SU-DHL-6 (cell line): ENCODE data around the gene ARHGEF3.

Experiments
- H2AFZ ChIP-seq: fragments of 200-600 bp; sonication (generic); 2 replicates; pipeline ENCODE4 v1.6.1; 2014; ENCODE audit warnings: low read depth, mild to moderate bottlenecking, moderate library complexity, mixed read lengths, antibody characterized with exemption, low read length; ENCODE audit not compliant: severe bottlenecking
- H3F3A ChIP-seq: fragments of 200-600 bp; shearing (Covaris generic); 2 replicates; pipeline ENCODE4 v1.6.0; 2016; ENCODE audit warnings: antibody characterized with exemption, mild to moderate bottlenecking; ENCODE audit not compliant: insufficient read depth
- H3K27ac ChIP-seq: fragments of 200-600 bp; sonication (generic); 2 replicates; pipeline ENCODE4 v1.5.1; 2016; ENCODE audit warnings: low read depth, mild to moderate bottlenecking, low read length, moderate library complexity, mixed read lengths
- H3K27me3 ChIP-seq: fragments of 200-600 bp; sonication (generic), shearing (Covaris generic); 2 replicates; pipeline ENCODE4 v1.6.0; 2014; ENCODE audit warnings: mild to moderate bottlenecking, low read length
- H3K36me3 ChIP-seq: fragments of 200-600 bp; sonication (generic); 2 replicates; pipeline ENCODE4 v1.6.1; 2014; ENCODE audit warnings: mild to moderate bottlenecking, low read length, mixed read lengths
- H3K4me2 ChIP-seq: fragments of 300-600, 200-600 bp; shearing (Covaris generic), sonication (generic); 2 replicates; pipeline ENCODE4 v1.6.0; 2014; ENCODE audit warnings: low read length, low read depth, mild to moderate bottlenecking; ENCODE audit not compliant: poor library complexity, severe bottlenecking
- H3K4me3 ChIP-seq: fragments of 200-600 bp; sonication (generic); 2 replicates; pipeline ENCODE4 v1.5.1; 2014; ENCODE audit warnings: antibody characterized with exemption, low read length, mild to moderate bottlenecking, mixed read lengths; ENCODE audit not compliant: insufficient read depth, poor library complexity, severe bottlenecking
- H3K79me2 ChIP-seq: fragments of 200-600 bp; sonication (generic); 2 replicates; pipeline ENCODE4 v1.6.1; 2014; ENCODE audit warnings: mild to moderate bottlenecking, low read length, moderate library complexity; ENCODE audit not compliant: insufficient read depth
- H3K9ac ChIP-seq: fragments of 200-600 bp; sonication (generic); 2 replicates; pipeline ENCODE4 v1.7.0; 2014; ENCODE audit warnings: mild to moderate bottlenecking, low read length
- H3K9me2 ChIP-seq: fragments of 200-600 bp; sonication (generic); replicated peaks from 2 replicates; pipeline ENCODE4 v1.6.1; 2014; ENCODE audit warnings: low read length; ENCODE audit not compliant: insufficient read depth
- H3K9me3 ChIP-seq: fragments of 200-600 bp; sonication (generic); 2 replicates; pipeline ENCODE4 v1.6.1; 2014; ENCODE audit warnings: low read length, mixed read lengths; ENCODE audit not compliant: insufficient read depth
- H4K20me1 ChIP-seq: fragments of 200-600 bp; sonication (generic); 2 replicates; pipeline ENCODE4 v1.6.1; 2014; ENCODE audit warnings: low read depth, mild to moderate bottlenecking, antibody characterized with exemption, low read length, moderate library complexity, mixed read lengths
- EZH2phosphoT487 ChIP-seq: fragments of 200-600 bp; sonication (generic), shearing (Covaris generic); conservative IDR thresholded peaks from 2 replicates; pipeline ENCODE4 v1.6.1; 2018; ENCODE audit warnings: mild to moderate bottlenecking, antibody characterized with exemption, low read length, moderate library complexity, mixed read lengths
- TF ChIP-seq, protein P1 (sequence below): fragments of 200-600 bp; sonication (generic); IDR thresholded peaks from one replicate; pipeline ENCODE4 v1.5.1; 2017; ENCODE audit warnings: antibody characterized with exemption, mild to moderate bottlenecking, low read length, moderate library complexity; ENCODE audit not compliant: insufficient read depth, poor library complexity, severe bottlenecking

The ARHGEF3 gene

DNA sequence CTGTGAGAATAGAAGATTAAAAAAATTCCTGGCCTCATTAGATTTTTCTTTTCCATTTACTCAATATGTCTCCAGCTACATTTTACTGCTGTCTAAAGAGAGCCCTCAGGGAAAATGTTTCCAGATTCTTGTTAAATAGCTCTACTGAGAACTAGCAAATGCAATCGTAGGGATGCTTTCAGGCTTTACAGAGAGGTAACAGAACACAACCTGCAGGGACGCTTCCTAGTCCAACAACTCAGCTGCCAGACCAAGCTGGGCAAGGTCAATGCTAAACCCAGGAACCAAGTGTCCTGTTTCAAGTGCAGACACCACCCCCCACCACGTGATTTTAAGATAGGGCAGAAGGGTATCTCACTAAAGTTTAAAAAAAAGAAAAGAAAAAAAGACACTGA, 25.2 kb downstream of the ARHGEF3 start:
- Histone ChIP-seq H3K27ac (no peak overlapping the region), H3K9ac (no peak overlapping the region), H3F3A (no peaks in the 10 kb centered on the region), H3K4me2 (no peak overlapping the region), H3K4me3 (no peak overlapping the region), H3K27me3 (no peaks in the 10 kb centered on the region), H3K9me3 (no peaks in the 10 kb centered on the region), H3K9me2 (no peaks in the 10 kb centered on the region), H3K79me2 (no peaks in the 10 kb centered on the region), H2AFZ (no peak overlapping the region), H3K36me3 (no peaks in the 10 kb centered on the region), H4K20me1 (no peaks in the 10 kb centered on the region)
- no peak for TF ChIP-seq EZH2phosphoT487
- TF ChIP-seq, protein P1, sequence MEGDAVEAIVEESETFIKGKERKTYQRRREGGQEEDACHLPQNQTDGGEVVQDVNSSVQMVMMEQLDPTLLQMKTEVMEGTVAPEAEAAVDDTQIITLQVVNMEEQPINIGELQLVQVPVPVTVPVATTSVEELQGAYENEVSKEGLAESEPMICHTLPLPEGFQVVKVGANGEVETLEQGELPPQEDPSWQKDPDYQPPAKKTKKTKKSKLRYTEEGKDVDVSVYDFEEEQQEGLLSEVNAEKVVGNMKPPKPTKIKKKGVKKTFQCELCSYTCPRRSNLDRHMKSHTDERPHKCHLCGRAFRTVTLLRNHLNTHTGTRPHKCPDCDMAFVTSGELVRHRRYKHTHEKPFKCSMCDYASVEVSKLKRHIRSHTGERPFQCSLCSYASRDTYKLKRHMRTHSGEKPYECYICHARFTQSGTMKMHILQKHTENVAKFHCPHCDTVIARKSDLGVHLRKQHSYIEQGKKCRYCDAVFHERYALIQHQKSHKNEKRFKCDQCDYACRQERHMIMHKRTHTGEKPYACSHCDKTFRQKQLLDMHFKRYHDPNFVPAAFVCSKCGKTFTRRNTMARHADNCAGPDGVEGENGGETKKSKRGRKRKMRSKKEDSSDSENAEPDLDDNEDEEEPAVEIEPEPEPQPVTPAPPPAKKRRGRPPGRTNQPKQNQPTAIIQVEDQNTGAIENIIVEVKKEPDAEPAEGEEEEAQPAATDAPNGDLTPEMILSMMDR, result no peak

DNA sequence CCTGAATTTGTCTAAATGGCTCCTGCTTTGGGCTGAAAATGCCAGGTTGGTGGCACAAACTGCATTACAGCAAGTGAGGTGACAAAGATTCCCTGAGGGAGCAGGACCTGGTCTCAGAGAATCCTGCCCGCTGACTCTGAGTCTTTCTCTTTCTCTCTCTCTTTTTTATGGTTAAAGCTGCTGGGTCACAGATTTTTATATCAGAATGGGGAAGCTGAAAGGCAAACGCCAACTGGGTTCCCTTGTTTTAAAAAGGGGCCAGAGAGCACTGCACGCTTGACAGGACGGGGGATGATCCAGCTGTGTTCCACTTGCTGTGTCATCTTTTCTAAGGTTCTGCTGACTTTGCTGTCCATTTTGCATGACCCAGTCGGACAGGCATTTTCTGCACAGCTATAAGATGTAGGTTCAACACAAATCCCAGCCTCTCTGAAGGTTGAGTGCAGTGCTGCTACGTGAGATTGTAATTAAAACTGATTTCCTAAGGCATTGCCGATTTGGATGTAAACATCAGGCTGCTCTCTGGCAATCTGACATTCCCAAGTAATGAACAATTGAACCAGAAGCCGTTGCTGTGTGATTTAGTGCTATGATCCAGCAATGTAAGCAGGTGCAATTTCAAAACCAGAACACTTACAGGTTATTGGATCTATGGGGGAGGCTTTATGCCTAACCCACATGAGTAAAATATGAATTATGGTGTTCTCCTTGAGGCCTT, 25.8 kb downstream of the ARHGEF3 start:
- H2AFZ ChIP-seq, result no peak overlapping the region
- H3K9ac ChIP-seq, result no peak overlapping the region
- H3K4me3 ChIP-seq, result no peak overlapping the region
- H3K4me2 ChIP-seq, result no peak overlapping the region
- H3K27ac ChIP-seq, result no peak overlapping the region
- no peaks in the 10 kb centered on the region for H3K27me3 ChIP-seq
- no peaks in the 10 kb centered on the region for H3K9me2 ChIP-seq
- H4K20me1 ChIP-seq, result no peaks in the 10 kb centered on the region
- H3F3A ChIP-seq, result no peaks in the 10 kb centered on the region
- H3K9me3 ChIP-seq, result no peaks in the 10 kb centered on the region
- no peaks in the 10 kb centered on the region for H3K79me2 ChIP-seq
- H3K36me3 ChIP-seq, result no peaks in the 10 kb centered on the region
- no peak for TF ChIP-seq EZH2phosphoT487
- TF ChIP-seq, protein P1, result no peak

DNA sequence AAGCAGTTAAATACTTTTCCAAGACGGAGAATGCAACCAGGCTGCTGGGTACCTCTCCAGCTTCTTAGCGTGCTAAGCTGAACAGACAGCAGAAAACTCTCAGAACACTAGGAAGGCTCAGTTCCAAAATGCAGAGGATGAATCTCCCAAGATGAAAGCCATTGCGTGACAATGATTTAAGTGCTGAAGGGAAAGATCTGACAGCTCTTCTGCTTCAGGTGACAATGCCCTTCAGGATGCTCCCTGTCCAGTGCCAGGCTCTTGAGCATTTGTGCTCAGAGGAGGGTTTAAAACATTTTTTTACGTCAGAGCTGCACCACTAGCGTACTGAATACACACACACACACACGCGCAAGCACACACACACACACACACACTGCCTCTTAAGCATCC, 26.3 kb downstream of the ARHGEF3 start:
- TF ChIP-seq, protein P1, result no peak
- no peak for TF ChIP-seq EZH2phosphoT487
- no peaks in the 10 kb centered on the region for H3K79me2 ChIP-seq
- no peaks in the 10 kb centered on the region for H3K9me3 ChIP-seq
- no peaks in the 10 kb centered on the region for H3K27me3 ChIP-seq
- H3K4me2 ChIP-seq, result no peak overlapping the region
- no peaks in the 10 kb centered on the region for H4K20me1 ChIP-seq
- no peak overlapping the region for H3K27ac ChIP-seq
- no peak overlapping the region for H3K9ac ChIP-seq
- H3K4me3 ChIP-seq, result no peak overlapping the region
- no peaks in the 10 kb centered on the region for H3K36me3 ChIP-seq
- no peaks in the 10 kb centered on the region for H3K9me2 ChIP-seq
- no peaks in the 10 kb centered on the region for H3F3A ChIP-seq
- no peak overlapping the region for H2AFZ ChIP-seq
